Measurements from ENCODE around the gene KRT37. TPM values are rescaled to one million over a fixed set of nuclear protein-coding genes. Genes with fewer than 3 reads are reported as not detected.

Gene KRT37
- total and polyA plus RNA-seq, 9 of the 15 experiments (the other 6 are each of a cell fraction or from before 2014, with no cell fraction given), result not detected

DNA sequence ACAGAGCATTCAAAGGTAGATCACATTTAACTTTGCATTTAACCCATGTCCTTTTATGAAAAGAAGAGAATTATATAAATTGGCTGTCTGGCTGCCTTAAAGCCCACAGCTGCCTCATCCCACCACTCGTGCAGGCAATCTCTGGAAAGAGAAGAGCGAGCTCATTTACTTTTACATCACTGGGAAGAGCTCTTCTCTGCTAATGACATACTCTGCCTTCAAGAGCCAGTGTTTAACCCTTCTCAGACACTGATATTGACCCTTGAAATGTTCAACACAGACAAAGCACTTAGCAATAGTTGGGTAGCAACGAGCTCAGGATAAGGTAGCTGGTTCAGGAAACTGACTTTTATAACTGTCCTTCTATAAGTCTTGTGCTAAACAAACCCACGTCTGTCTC lies 9.6 kb upstream of the KRT37 start:
- peaks cover 2 to 32% of the 10 kb centered on the region in 2 experiments; a peak in 3 of 5 replicates for H3K27me3 ChIP-seq (ENCODE audit: control insufficient read depth in 2 of 2, insufficient read depth in 2 of 2, low read length in 2 of 2)
- in situ Hi-C loops (cut with MboI), result no loop called here
- no peak overlapping the region for H2AFZ ChIP-seq (ENCODE audit: low read depth, low read length)
- H3K36me3 ChIP-seq (ENCODE audit: control insufficient read depth, insufficient read depth, low read length), result no peaks in the 10 kb centered on the region
- 0% methylated on average over 4 of the region's 4 CpGs for WGBS (ENCODE audit: insufficient coverage, low coverage, missing lambda C conversion rate)
- H3K27ac ChIP-seq (ENCODE audit: extremely low read depth, low read depth, low read length), result no peak overlapping the region
- ChIA-PET POLR2A (interaction anchor here (1.5 kb wide), 1 partner anchor 15 kb away, joined by 5 read pairs; no protein-coding TSS in a partner anchor), CTCF (ENCODE audit: low intra/inter-chr PET ratio) (no interaction called here)
- H4K20me1 ChIP-seq (replicated peaks; ENCODE audit: control insufficient read depth, insufficient read depth, low read length), result no peaks in the 10 kb centered on the region
- no peaks in the 10 kb centered on the region for H3K79me2 ChIP-seq (ENCODE audit: control insufficient read depth, insufficient read depth, low read length)
- H3K9me1 ChIP-seq (ENCODE audit: control insufficient read depth, insufficient read depth, low read length), result no peaks in the 10 kb centered on the region
- ATAC-seq (no peak), DNase-seq (ENCODE audit: extremely low read depth in 1 of 4, low spot score in 3 of 4) (no peak), FAIRE-seq (no peak)
- H3K4me3 ChIP-seq, result no peak overlapping the region
- intact Hi-C loops (cut with micrococcal nuclease), result no loop called here
- no peaks in the 10 kb centered on the region for H3K9me3 ChIP-seq (replicated peaks; ENCODE audit: control insufficient read depth, insufficient read depth, low read depth, low read length)
- BruUV-seq (replicated peaks), result no TSS peak
- H3K4me2 ChIP-seq (ENCODE audit: insufficient read depth, low read length), result no peak overlapping the region
- no peaks in the 10 kb centered on the region for H3K4me1 ChIP-seq (replicated peaks in 1 of 2; ENCODE audit: control insufficient read depth in 2 of 2, insufficient read depth in 2 of 2, low read length in 2 of 2)
- H3K9ac ChIP-seq (ENCODE audit: insufficient read depth in 1 of 2, low read depth in 2 of 2, low read length in 2 of 2), result no peak overlapping the region
- TF ChIP-seq, protein P1, sequence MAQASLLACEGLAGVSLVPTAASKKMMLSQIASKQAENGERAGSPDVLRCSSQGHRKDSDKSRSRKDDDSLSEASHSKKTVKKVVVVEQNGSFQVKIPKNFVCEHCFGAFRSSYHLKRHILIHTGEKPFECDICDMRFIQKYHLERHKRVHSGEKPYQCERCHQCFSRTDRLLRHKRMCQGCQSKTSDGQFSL (CRISPR knock-in tag; IDR thresholded peaks at IDR 0.05), result no peak
- TF ChIP-seq, protein P1 (tag; IDR thresholded peaks at IDR 0.05), result no peak
- no peak for TF ChIP-seq CREM (IDR thresholded peaks at IDR 0.05; ENCODE audit: low read depth)
- TF ChIP-seq BRCA1 (IDR thresholded peaks at IDR 0.05), result no peak
- TF ChIP-seq BRCA1 (CRISPR knock-in tag; IDR thresholded peaks at IDR 0.05), result no peak
- no peak for TF ChIP-seq CEBPG (CRISPR knock-in tag; IDR thresholded peaks at IDR 0.05)
- no peak for TF ChIP-seq CEBPG (tag; conservative IDR thresholded peaks at IDR 0.05 in 1 of 2, IDR thresholded peaks at IDR 0.05 in 1 of 2)
- no peak for TF ChIP-seq LCOR (CRISPR knock-in tag; IDR thresholded peaks at IDR 0.05)
- TF ChIP-seq SMARCB1 (IDR thresholded peaks at IDR 0.05; ENCODE audit: insufficient read length, low read depth), result no peak
- TF ChIP-seq JUN (IDR thresholded peaks at IDR 0.05; ENCODE audit: borderline replicate concordance, low read depth, low read length), result no peak
- no peak for TF ChIP-seq JUN (CRISPR knock-in tag; IDR thresholded peaks at IDR 0.05; ENCODE audit: borderline replicate concordance)
- TF ChIP-seq NELFE (IDR thresholded peaks at IDR 0.05; ENCODE audit: insufficient read depth, insufficient read length), result no peak
- no peak for TF ChIP-seq KAT7 (CRISPR knock-in tag; IDR thresholded peaks at IDR 0.05; ENCODE audit: borderline replicate concordance)
- no peak for TF ChIP-seq TRIM28 (IDR thresholded peaks at IDR 0.05)
- no peak for TF ChIP-seq POLR2B (IDR thresholded peaks at IDR 0.05; ENCODE audit: low read depth, partially characterized antibody)
- TF ChIP-seq POLR2A (conservative IDR thresholded peaks at IDR 0.05), result no peak
- TF ChIP-seq, protein P2, sequence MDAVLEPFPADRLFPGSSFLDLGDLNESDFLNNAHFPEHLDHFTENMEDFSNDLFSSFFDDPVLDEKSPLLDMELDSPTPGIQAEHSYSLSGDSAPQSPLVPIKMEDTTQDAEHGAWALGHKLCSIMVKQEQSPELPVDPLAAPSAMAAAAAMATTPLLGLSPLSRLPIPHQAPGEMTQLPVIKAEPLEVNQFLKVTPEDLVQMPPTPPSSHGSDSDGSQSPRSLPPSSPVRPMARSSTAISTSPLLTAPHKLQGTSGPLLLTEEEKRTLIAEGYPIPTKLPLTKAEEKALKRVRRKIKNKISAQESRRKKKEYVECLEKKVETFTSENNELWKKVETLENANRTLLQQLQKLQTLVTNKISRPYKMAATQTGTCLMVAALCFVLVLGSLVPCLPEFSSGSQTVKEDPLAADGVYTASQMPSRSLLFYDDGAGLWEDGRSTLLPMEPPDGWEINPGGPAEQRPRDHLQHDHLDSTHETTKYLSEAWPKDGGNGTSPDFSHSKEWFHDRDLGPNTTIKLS (IDR thresholded peaks at IDR 0.05; ENCODE audit: borderline replicate concordance, low read depth), result no peak
- TF ChIP-seq, protein P3, sequence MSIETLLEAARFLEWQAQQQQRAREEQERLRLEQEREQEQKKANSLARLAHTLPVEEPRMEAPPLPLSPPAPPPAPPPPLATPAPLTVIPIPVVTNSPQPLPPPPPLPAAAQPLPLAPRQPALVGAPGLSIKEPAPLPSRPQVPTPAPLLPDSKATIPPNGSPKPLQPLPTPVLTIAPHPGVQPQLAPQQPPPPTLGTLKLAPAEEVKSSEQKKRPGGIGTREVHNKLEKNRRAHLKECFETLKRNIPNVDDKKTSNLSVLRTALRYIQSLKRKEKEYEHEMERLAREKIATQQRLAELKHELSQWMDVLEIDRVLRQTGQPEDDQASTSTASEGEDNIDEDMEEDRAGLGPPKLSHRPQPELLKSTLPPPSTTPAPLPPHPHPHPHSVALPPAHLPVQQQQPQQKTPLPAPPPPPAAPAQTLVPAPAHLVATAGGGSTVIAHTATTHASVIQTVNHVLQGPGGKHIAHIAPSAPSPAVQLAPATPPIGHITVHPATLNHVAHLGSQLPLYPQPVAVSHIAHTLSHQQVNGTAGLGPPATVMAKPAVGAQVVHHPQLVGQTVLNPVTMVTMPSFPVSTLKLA (conservative IDR thresholded peaks at IDR 0.05), result no peak
- no peak for TF ChIP-seq ZNF165 (CRISPR knock-in tag; IDR thresholded peaks at IDR 0.05; ENCODE audit: borderline replicate concordance)
- TF ChIP-seq, protein P4, sequence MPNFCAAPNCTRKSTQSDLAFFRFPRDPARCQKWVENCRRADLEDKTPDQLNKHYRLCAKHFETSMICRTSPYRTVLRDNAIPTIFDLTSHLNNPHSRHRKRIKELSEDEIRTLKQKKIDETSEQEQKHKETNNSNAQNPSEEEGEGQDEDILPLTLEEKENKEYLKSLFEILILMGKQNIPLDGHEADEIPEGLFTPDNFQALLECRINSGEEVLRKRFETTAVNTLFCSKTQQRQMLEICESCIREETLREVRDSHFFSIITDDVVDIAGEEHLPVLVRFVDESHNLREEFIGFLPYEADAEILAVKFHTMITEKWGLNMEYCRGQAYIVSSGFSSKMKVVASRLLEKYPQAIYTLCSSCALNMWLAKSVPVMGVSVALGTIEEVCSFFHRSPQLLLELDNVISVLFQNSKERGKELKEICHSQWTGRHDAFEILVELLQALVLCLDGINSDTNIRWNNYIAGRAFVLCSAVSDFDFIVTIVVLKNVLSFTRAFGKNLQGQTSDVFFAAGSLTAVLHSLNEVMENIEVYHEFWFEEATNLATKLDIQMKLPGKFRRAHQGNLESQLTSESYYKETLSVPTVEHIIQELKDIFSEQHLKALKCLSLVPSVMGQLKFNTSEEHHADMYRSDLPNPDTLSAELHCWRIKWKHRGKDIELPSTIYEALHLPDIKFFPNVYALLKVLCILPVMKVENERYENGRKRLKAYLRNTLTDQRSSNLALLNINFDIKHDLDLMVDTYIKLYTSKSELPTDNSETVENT (CRISPR knock-in tag; IDR thresholded peaks at IDR 0.05), result no peak

All from K562 (cell line).